Left kidney (tissue), 2 donors: ENCODE results near the gene COA1. TPM values are rescaled to one million over a fixed set of nuclear protein-coding genes. Genes with fewer than 3 reads are reported as not detected.
"Not testable (repeated sequence)": the region's sequence is repeated elsewhere in the genome, so short reads cannot be mapped to it uniquely, and the experiment has no call there.

ENCODE experiments used
- DNase-seq: peaks from one replicate; pipeline ENCODE4 v3.0.0-alpha.2; 2013
- polyA plus RNA-seq: library from polyadenylated mRNA; unstranded; fragments of 120-200 nt; gene quantifications from one replicate; pipeline ENCODE4 v1.2.1, GENCODE V29; 2013; ENCODE audit not compliant: insufficient read length

COA1 gene
- polyA plus RNA-seq, 1 donor, result 90.6 TPM

DNA sequence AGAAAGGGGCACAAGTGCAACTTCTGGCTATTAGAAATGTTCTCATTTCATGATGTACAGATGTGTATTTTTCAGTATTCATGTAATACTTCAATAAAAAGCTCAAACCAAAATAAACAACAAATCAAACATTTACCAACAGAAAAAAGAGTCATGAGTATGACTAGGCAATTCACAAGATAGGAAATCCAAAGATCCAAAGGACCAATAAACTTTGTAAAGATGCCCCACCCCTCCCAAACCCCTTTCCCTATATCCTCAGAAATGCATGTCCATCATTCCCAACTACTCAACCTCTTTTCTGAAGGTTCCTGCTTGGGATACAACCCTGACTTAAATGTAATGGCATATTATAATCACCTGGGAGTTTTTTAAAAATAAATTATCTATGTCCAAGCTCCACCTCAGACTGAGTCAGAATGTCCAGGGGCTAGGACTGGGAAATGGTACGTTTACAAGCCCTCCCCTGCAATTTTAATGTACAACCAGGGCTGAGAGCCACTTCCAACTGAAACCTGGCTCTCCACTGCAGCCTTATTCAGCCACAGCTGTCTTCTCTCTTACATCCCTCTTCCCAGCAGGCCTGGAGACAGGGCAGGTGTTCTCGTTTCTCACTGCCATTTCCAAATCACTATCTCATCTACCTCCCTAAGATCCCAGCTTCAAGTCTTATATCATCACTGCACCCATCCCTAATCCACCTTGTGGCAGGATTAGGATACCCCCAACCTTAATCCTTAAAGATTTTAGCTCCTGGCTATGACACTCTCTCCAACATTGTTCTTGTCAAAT is 36.5 kb downstream of the COA1 start:
- no peak for DNase-seq

DNA sequence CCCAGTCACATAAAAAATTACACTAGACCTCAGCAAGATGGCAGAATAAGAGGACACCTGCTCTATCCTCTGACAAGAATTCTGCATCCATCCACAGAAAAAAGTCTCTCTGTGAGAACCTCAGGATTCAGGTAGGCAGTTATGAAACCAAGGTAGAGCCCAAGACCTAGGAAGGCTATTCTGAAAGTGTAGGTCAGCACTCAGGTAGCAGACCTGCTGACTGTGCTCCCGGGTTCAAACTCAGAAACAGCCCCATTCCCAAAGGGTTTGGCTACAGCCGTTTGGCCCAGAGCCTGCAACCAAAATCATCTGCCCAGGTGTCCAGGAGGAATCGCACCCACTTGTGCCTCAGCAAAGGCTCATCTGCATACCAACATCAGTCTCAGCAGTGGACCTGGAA is 37.7 kb downstream of the COA1 start:
- no peak for DNase-seq

DNA sequence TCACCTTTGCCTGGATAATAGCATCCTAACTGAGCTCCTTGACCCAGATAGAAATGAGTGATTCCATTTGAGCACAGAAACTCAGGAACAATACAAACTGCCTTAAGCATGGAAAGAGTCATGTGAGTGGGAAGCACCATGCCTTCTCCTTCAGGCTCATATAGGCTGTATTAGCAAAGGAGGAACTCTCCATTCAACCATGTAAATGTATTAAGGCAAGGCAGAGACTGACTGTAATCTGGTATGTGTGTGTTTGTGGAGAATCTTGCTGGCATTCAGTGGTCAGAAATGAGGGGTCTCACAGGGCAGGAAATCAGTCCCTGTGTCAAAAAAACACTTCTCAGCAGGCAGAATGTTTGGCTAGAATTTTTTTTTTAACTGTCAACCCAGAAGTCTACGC is 40.2 kb downstream of the COA1 start:
- no peak for DNase-seq

DNA sequence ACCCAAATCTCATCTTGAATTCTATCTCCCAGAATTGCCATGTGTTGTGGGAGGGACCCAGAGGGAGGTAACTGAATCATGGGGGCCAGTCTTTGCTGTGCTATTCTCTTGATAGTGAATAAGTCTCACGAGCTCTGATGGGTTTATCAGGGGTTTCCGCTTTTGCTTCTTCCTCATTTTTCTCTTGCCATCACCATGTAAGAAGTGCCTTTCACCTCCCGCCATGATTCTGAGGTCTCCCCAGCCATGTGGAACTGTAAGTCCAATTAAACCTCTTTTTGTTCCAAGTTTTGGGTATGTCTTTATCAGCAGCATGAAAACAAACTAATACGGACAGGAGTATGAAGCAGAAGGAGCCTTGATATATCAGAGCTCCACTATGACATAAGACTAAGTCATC is 41.5 kb downstream of the COA1 start:
- DNase-seq, result not testable (repeated sequence)

DNA sequence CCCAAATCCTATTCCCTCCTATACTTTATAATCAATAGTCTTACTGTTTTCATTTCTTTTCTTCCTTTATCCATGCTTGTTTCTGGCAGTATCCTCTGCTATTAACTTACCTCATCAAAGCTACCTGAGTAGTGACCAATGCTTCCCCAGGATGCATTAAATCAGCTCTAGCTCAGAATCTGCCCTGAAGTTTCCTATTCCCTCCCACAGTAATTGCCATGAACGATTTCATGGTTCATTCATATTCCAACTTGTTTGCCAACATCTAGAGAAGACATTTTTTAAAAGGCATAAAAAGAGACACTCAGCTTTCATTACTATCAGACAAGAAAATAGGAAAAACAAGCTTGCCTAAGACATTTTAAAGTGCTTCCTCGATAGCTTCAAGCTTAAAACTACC is 42.3 kb downstream of the COA1 start:
- DNase-seq, result no peak

DNA sequence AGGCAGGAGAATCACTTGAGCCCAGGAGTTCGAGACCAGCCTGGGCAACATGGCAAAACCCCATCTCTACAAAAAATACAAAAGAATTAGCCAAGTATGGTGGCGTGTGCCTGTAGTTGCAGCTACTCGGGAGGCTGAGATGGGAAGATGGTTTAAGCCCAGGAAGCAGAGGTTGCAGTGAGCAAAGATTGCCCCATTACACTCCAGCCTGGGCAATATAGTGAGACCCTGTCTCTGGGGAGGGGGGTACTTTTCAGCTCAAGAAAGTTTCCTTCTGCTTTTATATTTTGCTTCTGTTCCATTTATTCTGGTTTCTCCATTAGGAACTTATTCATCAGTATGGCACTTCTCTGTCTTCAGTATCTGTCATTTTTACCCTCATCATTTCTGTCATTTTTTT is 48.6 kb downstream of the COA1 start:
- DNase-seq, result no peak

DNA sequence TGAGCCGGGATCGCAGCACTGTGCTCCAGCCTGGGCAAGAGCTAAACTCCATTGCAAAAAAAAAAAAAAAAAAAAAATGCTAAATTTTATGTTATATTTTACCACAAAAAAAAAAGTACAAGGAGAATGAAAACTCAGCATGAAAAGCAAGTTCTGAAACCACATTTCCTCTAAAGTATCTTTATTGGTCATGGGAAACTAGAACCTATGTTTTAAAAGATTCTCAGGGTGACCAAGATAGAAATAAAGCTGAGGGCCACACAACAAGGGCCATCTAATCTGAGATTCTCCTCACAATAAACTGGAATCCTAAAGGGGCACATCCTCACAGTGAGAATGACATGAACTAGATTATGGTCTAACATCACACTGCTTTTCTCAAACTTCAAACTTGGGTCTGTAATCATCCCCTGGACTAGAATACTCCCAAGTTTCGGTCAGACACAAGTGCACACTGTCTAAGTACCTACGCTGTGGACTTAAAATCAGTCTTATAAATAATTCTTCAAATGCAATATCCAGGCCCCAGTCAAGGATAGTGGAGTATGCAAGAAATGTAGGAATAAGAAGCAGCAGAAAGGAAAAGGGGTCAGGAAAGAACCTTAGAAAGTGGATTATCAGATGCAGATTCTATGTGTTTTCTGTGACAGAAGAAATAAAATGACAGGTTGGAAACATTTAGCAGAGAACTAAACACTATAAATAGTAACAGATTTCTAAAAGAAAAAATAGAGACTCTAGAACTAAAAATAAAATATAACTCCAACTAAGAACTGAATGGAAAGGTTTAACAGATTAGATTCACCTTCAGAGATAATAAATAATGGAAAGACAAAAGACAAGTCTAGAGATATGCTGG is 49.9 kb downstream of the COA1 start:
- DNase-seq, result no peak

DNA sequence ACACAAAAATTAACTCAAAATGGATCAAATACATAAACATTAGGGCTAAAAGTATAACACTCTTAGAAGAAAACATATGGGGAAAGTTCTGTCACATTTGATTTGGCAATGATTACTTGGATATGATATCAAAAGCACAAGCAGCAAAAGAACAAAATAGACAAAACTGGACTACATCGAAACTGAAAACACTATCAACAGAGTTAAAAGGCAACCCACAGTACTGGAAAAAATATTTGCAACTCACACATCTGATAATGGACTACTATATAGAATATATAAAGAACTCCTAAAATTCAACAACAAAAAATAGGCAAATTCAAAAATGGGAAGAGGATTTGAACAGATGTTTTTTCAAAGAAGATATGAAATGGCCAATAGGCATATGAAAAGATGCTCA is 51.0 kb downstream of the COA1 start:
- DNase-seq, result no peak

DNA sequence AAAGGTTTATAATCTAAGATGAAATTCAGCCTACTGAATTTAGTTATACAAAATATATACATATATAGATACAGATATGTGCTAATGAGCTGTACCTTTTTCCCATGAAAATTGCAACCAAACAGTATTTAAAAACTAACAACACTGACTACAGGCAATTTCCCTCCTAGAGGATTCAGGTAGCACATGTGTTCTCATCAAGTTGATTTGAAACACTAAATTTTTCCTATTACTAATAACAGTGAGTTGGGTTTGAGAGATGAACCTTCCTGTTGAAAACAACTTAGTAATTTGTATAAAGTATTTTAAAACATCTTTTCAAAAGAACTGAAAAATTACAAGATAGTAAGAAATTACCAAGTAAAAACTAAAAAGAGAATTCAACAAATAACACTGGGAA is 51.5 kb downstream of the COA1 start:
- no peak for DNase-seq

DNA sequence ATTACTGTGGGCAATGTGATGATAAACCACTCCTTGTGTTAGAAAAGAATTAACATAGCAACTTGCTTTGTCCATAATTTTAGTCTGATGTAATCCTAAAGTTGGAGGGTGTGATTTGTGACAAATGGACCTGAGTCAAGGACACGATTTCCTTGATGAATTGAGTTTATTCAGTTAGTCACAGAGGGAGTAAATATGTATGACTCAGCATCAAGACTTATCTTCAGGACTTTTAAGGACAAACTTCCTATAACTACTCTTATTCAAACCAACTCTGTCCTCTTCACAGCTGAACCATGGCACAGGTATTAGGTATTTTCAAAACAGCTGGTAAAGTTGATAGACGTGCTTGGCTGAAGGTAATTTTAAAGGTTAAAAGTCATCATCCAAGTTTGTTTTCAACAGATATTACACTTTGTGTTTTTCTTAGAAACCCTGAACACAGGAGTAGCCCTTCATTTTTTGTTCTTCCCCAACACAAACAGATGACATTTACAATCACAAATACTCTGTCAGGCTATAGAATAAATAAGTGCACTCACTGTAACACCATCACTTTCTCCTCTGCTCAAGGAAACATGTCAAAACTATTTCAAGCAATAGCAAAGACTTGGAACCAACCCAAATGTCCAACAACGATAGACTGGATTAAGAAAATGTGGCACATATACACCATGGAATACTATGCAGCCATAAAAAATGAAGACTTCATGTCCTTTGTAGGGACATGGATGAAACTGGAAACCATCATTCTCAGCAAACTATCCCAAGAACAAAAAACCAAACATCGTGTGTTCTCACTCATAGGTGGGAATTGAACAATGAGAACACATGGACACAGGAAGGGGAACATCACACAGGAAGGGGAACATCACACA is 54.5 kb downstream of the COA1 start:
- DNase-seq, result no peak

DNA sequence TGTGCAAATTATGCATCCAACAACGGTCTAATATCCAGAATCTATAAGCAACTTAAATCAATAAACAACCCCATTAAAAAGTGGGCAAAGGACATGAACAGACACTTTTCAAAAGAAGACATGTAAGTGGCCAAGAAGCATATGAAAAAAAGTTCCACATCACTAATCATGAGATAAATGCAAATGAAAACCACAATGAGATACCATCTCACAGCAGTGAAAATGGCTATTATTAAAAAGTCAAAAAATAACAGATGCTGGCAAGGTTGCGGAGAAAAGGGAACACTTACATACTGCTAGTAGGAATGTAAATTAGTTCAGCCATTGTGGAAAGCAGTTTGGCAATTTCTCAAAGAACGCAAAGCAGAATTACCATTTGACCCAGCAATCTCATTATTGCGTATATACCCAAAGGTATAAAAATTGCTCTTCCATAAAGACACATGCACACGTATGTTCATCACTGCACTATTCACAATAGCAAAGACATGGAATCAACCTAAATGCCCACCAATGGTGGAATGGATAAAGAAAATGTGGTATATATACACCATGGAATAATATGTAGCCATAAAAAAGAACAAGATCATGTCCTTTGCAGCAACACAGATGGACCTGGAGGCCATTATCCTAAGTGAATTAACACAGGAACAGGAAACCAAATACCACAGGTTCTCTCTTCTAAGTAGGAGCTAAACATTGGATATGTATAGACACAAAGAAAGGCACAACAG is 55.9 kb downstream of the COA1 start:
- not testable (repeated sequence) for DNase-seq

DNA sequence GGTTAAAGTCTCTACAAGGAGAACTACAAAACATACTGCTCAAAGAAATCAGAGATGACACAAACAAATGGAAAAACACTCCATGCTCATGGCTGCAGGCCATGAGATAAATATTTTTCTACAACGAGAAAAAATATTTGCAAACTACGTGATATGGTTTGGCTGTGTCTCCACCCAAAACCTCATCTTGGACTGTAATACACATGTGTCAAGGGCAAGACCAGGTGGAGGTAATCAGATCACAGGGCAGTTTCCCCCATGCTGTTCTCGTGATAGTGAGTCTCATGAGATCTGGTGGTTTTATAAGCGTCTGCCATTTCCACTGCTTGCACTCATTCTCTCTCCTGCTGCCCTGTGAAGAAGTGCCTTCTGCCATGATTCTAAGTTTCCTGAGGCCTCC is 57.8 kb downstream of the COA1 start:
- no peak for DNase-seq

DNA sequence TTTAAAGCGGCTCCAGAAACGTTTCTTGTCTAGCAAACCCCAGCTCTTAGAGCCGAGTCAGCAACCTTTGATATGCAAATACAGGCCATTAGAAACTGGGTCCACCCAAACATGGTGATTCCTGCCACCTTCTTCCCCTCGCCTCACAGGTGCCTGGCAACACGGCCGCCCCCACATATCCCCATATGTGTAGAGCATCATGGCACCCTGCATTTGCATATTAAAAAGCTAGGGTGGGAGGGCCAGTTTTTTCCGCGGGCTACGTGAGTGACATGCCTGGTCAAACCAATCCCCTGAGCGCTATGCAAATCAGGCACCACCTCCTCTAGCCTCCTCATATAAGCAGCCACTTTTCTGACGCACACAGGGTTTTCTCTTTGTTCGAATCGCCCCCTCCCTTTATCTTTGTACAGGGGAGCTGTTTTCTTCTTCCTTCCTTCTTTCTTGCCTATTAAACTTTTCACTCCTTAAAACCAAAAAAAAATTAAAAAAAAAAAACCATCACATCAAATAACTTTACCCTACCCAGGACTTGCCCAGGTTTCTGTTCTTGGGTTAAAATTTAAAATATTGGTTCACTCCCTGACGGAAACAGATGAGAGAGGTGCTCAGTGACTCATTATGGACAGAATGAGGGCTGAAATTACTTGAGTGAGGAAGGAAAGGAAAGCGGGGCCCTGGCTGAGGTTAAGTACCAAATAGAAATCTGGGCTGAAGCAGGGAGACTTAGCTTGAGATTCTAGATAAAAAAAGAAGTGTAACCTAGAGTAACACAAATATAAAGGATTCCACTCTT is 59.8 kb downstream of the COA1 start:
- DNase-seq, result no peak

DNA sequence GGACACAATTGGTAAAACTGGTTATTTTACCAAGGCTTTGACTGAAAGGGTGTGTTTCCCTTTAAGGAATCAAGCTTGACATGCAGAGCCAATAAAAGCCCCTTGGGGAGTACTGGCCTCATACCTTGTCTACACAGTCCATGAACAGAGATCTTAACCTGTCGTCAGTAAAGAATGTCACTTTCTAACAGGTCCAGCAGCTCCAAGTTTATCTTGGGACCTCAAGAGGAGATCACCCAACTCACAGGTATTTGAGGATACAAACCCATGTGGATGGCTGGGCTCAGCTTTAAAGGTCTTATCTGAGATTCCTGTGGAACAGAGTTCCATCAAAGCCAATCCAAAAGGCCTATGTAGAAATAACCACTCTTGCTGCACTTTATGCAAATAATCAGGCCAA is 61.3 kb downstream of the COA1 start:
- DNase-seq, result no peak

DNA sequence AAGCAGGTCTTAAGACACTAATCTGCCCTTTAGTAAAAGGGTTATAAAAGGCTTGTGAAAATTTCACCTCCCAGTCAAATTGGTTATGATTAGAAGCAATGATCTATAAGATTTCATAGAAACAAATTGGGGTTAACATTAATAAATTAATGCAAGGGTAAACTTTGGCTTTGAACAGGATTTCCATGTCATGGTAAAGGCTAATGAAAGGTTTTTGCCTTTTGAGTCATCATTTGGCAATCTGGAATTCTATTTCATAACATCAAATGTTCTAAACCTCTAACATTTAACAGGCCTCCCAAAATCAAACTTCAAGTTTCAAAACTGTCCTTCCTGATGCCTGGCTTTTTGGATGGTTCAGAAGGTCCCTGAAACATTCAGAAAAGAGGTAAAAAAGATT is 62.4 kb downstream of the COA1 start:
- no peak for DNase-seq

DNA sequence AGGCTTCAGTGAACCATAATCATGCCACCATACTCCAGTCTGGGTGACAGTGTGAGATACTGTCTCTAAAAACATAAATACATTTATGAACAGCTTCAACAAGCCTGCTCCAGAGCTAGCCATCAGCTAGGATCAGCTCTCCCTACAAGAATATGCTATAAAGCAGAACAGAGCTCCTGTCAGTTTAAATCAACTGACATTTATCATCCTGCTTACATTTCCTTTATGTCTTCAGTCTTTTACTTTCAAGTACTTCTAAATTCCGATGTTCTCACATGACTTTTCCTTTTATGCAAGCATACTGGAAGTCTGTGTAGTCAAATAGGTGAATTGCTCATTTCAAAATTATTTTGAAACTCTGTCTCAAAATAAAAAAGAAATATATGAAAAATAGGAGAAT is 64.6 kb downstream of the COA1 start:
- DNase-seq, result no peak

DNA sequence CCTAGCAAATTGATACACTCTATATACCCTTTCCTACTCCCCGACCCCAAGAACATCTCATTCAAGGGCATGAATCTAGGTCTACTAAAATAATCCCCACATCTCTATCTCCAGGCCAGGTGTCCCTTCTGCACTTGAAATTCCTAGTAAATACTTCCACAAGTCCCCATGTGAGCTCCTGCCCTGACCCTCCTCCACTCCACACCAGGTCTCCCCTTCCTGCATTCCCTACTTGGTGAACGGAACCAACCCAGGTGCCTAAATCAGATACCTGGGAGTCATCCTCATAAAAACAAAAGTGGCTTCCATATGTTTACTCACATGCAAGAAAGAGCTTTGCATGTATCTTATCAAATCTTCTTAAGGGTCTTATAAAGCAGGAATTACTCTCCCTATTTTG is 69.2 kb downstream of the COA1 start:
- no peak for DNase-seq

DNA sequence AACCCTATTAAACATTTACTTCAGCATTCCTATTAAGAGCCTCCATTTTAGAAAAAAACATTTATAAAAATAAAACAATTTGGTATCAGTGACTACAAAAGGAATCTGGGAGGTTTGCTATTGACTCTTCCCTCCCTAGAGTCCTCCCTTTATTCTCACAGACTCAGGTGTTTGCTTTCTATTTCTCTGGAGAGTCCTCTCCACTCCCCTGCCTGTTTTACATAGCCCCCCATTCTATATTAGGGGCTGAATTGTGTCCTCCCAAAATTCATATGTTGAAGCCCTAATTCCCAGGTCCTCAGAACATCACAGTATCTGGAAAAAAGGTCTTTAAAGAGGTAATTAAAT is 69.8 kb downstream of the COA1 start:
- no peak for DNase-seq

DNA sequence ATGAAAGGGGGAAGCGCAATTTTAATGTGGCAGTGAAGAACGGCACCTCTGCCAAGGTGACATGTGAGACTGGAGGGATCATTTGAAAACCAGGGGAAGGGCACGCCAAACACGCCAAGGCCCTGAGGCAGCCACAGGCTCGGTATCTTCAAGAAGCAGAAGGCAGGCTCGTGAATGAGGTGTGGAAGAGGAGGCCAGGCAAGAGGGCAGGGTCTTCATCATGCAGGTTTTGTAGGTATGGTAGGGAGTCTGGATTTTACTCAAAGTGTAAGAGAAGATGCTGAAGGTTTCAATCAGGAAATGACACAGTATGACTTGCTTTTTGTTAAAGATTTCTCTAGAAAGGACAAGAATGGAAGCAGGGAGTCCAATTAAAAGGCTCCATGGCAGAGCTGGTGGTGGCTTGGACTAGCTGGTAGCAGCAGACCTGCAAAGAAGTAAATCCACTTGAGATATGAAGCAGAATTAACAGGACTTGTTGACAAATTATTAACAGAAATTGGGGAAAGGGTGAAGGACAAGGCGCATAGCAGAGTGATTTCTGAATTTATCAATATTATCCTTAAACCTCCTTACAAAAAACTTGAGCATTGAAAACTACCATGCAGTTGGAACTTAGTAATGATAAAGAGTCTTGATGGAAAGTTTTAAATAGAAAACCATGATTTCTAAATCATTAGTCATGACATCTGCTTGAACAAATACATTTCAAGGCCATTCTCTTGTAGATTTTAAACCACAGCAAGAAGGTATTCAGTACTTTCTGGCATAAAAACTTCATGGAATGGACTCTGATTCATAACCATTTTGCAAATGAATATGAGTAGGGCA is 70.4 kb downstream of the COA1 start:
- DNase-seq, result no peak

DNA sequence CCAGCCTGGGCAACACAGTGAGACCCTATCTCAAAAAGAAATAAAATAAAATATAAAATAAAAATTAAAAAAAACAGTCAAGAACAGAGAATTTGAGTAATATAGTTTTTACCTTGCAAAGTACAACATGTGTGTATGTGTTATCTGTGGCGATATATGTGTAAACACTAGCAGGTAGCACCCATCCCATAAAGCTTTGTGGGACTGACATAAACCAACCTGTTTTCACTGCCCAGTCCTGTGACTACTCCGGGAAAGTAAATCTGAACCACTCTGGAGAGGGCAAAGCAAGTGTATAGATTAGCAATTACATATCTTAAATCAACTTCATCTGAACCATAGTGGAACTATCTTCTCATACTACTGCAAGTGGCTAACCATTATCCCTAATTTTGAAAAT is 72.3 kb downstream of the COA1 start:
- DNase-seq, result no peak
